Peyer's patch (tissue), 4 donors: ENCODE measurements around the gene PTPRE.

Experiments used
- CTCF ChIP-seq, 6 experiments: fragments of 450-650 bp in 4 of 6; fragments of 200-600 bp in 2 of 6; sonication (generic) in 1 of 6; IDR thresholded peaks; one replicate each; pipeline ENCODE4 v1.5.1; 2017 to 2019; ENCODE audit warnings: antibody characterized with exemption in 6 of 6, mild to moderate bottlenecking in 3 of 6, moderate library complexity in 1 of 6
- POLR2A ChIP-seq, 2 donors: fragments of 450-650 bp; IDR thresholded peaks; one replicate each; pipeline ENCODE4 v1.5.1; 2017; ENCODE audit warnings: antibody characterized with exemption in 2 of 2, mild to moderate bottlenecking in 2 of 2, moderate library complexity in 2 of 2

DNA sequence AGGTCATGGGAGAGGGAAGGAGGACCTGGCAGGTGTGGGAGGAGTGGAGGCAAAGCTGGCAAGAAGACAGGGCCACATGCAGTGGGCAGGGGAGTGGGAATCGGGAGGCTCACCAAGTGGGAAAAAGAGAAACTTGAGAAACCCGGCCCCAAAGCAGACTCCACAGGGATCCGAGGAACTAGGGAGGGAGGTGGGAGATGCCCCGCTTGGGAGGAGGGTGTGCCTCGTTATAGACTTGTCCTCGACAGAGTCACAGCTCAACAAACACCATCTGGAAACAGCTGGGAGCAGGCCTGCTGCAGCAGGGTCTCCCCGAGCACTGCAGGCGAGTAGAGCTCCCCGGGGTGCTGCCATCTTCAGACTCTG, 164.5 kb downstream of the PTPRE start:
- no peak for TF ChIP-seq CTCF (IDR thresholded peaks at IDR 0.05)
- TF ChIP-seq POLR2A (IDR thresholded peaks at IDR 0.05): no peak
